ENCODE data around the gene SLC22A17. TPM values are rescaled to one million over a fixed set of nuclear protein-coding genes. Genes with fewer than 3 reads are reported as not detected.

SLC22A17 gene
- polyA plus RNA-seq, 4 donors = 50.8 to 79.6 (median 69.3) TPM

DNA sequence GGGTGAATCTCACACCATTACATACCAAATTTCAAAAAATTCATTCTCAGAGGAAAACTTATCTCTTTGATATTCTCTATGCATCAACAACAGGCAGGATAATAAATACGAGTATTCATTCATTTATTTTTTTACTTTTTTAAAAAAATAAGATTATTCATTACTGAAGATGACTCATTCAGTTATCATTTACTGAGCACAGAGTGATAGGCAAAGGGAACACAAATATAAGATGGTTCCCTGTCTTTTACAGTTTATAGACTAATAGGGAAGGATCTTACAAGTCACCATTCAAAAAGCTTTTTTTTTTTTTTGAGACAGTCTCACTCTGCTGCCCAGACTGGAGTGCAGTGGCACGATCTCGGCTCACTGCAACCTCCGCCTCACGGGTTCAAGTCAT lies 36.4 kb downstream of the SLC22A17 start:
- DNase-seq (ENCODE audit: low read depth in 4 of 4, low spot score in 2 of 4) = no peak

- DNase-seq (ENCODE audit: low read depth in 4 of 4, low spot score in 2 of 4) = no peak
Measured at GRCh38 chr14:23310546-23310945, 42.1 kb downstream of the SLC22A17 start.

DNA sequence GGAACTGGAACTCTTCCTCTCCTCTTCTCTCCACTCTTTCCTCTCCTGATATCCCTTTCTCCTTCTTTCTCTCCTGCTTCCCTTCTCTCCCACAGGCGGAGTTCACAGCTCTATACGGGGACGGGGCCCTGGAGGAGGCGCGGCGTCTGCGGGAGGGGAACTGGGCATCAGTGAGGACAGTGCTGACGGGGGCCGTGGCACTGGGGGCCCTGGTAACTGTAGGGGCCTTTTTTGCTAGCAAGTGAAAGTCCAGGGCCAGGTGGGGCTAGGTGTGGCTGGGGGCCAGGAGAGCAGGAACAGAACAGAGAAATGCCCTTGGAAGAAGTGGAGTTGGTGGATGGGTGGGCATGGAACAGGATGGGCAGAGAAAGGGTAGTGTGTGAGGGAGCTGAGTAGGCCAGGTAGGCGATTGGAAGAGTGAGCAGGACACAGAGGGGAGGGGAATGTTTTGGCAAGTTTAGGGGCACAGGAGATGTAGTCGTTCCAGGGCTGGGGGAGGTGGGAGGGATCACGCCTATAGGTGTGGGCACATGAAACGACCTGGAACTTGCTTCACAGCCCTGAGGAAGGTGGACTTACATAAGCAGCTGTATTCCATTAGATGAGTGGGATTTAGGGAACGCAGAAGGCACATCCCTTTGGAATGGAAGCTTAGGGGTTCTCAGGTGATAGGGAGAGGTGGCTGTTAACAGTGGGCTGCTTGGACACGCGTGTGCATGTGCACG lies 43.8 kb downstream of the SLC22A17 start:
- DNase-seq (ENCODE audit: low read depth in 4 of 4, low spot score in 2 of 4) = no peak

- no peak for DNase-seq (ENCODE audit: low read depth in 4 of 4, low spot score in 2 of 4)
Measured at GRCh38 chr14:23307687-23308644, 44.7 kb downstream of the SLC22A17 start.

DNA sequence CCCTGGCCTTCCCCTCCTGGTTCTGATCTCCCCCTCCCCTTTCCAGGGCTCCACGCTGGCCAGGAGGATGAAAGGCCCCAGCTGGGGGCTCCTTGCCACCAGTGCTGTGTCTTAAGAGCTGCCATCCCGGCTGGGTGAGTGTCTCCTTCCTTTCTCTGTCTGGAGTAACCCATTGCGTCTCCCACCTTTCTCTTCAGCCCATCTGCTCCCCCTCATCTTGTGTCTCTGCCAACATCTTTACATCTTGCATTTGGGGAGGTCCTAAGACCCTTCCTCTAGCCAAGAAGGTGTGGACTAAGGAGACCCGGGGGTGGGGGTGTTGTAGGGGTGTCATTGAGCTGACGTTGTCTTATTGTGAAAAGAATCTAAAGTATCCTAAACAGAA lies 45.5 kb downstream of the SLC22A17 start:
- no peak for DNase-seq (ENCODE audit: low read depth in 4 of 4, low spot score in 2 of 4)

DNA sequence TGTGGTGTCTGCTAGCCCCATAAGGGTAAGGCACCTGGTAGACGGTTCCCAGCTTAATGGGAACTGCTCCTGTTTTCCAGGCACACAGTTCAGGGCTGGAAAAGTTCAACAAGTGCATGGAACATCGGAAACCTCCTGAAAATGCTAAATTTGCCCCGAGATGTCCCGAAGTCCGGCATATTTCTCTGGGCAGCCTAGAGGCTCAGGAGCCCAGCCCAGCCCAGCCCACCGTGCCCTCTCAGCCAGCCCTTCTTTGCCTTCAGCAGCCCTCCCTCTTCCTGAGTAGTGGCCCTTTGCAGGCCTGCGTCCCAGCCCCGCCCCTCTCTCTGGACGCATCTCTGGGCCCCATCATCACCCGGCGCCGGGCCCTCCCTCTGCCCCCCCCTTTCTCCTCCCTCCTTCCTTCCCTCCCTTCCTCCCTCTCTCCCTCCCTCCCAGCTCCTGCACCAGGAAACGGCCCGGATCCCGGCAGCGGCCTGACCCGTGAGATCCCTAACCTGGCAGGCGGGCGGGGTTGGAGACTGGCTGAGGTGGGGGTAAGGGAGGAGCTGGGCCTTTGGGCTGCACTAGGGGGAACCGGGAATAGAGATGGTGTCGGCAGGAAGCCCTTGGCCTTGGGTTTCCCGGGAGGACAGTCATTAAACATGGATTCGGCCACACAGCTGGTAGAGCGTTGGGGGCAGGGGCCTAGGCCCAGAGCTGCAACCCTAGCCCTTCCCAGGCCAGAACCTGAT lies 46.1 kb downstream of the SLC22A17 start, which contains the start of gene BCL2L2:
Gene BCL2L2 (plus strand): TSS at position 422 of the 734 bp plus-strand sequence. CDS start 935 bp downstream, outside the sequence.
- DNase-seq (ENCODE audit: low read depth in 4 of 4, low spot score in 2 of 4) = peak in 3 of 4 donors; percentile 84 to 90 (median 89)

DNA sequence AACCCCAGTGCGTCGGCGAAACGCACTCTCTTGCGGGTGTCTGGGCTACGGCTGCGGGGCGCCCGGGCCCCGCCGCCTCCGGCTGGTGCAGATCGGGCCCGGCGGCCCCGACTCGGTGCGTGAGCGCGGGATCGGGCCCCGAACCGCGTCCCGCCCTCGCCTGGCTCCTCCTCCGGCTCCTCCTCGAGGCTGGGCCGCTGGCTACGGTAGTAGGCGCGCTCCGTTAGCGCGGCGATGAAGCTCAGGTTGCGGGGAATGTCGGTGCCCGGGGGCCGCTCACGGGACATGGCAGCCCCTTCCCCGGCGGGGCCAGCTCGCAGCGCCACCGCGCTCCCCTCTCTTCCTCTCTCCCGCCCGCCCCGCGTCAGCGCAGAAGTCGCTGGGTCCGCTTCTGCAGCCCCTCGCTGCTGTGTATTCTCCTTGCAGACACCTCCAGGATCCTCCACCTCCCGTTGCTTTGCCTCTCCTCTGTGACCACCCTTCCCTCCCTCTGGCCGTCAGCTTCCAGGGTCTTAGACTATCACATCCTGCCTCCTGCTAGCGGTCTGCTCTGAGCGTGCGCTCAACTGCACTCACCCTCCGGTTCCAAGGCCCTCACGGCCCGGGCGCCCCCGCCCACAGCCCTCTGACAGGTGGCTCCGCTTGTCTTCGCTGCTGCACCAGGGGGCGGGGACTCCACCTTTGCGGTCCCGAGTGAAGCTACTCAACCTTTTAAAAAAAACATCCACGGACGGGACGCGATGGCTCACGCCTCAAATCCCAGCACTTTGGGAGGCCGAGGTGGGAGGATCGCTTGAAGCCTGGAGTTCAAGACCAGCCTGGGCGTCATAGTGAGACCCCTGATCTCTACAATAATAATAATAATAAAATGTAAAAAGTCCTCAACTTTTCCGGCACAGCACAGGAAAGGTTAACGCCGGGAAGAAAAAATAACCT lies 50.1 kb downstream of the SLC22A17 start, which contains the start of gene PPP1R3E:
Gene PPP1R3E (minus strand): TSS at position 570 of the 936 bp plus-strand sequence. CDS start 283 bp downstream, at position 287.
- peak in 2 of 4 donors; percentile 20 to 39 for DNase-seq (ENCODE audit: low read depth in 4 of 4, low spot score in 2 of 4)

GRCh38 chr14:23301969-23302289 lies 50.8 kb downstream of the SLC22A17 start:
- no peak for DNase-seq (ENCODE audit: low read depth in 4 of 4, low spot score in 2 of 4)

GRCh38 chr14:23301288-23301968 lies 51.3 kb downstream of the SLC22A17 start:
- DNase-seq (ENCODE audit: low read depth in 4 of 4, low spot score in 2 of 4) = peak in 3 of 4 donors; percentile 97

GRCh38 chr14:23300687-23301223 lies 51.9 kb downstream of the SLC22A17 start:
- no peak for DNase-seq (ENCODE audit: low read depth in 4 of 4, low spot score in 2 of 4)

DNA sequence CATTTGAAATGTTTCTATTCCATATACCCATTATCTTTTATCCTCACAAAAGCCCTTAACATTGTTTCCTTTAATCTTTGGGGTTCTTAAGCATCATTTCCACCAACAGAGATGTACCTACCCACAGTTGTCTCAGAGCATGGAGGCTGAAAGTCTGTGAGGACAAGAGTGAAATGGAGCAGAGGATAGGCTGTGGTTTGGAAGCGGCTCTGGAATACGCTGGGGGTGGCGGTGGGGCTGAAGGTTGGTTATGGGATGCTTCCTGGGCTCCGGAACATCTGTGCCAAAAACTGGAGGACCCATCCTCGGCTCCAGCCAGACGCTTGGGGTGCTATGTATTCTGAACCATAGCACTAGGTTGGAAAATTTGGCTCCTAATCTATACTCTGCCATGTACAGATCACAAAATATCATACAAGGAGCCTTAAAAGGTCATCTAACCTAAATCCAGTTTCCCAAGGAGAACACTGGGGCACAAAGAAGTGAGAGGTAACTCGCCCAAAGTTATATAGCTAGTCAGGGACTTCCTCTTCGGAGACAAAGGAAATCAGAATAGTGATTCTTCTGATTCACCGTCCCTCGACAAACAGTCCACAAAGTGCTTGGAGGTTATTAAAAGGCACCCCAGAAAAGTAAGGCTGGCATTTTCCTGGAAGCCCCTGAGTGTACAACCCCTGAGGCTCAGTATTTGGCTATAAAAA lies 52.6 kb downstream of the SLC22A17 start:
- DNase-seq (ENCODE audit: low read depth in 4 of 4, low spot score in 2 of 4) = no peak

- DNase-seq (ENCODE audit: low read depth in 4 of 4, low spot score in 2 of 4) = peak in 1 of 4 donors; percentile 37
Measured at GRCh38 chr14:23299211-23299957, 53.3 kb downstream of the SLC22A17 start.

DNA sequence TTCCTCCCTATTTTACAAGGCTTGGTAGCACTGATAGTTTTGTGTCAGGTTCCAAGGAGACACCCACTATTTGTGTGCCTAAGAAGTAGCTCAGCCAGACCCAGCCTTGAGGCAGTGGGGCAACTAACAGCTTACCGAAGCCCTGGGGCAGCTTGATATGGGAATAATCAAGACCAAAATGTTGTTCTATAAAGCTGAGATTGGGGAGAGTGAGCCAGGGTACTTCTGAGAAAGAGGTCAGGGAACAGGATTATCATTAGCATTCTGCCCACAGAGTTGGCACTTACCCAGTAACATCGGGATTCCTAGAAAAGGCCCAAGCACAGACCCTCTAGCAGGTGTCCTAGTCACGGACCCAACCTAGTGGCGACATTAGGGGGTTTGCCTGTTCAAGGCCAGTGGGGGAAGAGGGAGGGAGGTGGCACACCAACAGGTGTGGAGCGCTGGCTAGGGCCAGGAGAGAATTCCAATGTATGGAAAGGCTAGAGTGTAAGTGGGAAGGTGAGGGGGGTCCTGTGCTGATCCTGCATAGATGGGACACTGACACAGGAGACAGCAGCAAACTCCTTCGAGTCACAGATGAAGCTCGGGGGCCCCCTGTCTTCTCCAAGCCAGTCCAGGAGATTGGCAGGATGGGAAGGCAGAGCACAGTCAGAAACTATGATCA lies 54.9 kb downstream of the SLC22A17 start:
- DNase-seq (ENCODE audit: low read depth in 4 of 4, low spot score in 2 of 4) = no peak

GRCh38 chr14:23297096-23297495 lies 55.6 kb downstream of the SLC22A17 start:
- DNase-seq (ENCODE audit: low read depth in 4 of 4, low spot score in 2 of 4) = no peak

All from left renal cortex interstitium (tissue), 4 donors.